ENCODE data around the gene ADSL.
A peak's percentile ranks its signal among the peaks of the same experiment; 100 is the strongest.
"Not testable (repeated sequence)": the region's sequence is repeated elsewhere in the genome, so short reads cannot be mapped to it uniquely, and the experiment has no call there.

The ADSL gene

DNA sequence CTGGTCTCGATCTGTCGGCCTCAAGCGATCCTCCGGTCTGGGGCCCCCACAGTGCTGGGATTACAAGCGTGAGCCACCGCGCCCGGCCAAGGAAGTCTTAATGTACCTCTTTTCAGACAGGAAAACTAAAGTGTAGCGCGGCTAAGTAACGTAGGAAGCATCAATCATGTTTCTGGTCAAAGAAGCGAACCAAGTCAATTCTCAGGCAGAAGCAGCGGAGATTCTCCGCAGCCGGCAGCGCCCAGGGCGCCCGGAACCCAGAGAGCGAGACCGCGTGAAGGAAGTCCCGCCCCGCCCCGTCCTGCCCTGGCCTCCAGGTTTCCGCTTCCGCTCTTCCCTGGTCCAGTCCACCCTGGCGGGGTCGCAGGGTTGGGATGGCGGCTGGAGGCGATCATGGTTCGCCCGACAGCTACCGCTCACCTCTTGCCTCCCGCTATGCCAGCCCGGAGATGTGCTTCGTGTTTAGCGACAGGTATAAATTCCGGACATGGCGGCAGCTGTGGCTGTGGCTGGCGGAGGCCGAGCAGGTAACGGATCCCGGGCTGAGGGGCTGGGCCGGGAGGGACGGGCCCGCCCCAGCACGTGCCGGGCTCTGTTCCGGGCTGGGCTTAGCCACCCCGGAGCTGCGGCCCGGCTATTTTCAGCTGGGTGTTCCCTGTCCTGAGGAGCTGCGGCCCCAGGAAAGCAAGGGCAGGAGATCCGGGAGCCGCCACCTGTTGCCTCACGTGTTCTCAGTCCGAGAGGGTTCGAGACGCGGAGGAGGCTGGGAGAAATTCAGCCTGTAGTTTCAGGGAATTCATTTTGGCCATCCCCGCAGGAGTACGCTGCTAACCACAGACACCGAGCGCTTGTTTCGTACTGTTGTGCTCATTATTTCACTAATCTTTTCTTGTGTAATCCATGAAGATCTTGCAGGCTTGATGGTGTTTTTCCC, at the start of gene ADSL:
ADSL (plus strand) TSS at position 316 of the 934 bp plus-strand sequence; CDS start at position 375, 59 bp downstream.
- peak; percentile 66 for DNase-seq (ENCODE audit: low read depth)

DNA sequence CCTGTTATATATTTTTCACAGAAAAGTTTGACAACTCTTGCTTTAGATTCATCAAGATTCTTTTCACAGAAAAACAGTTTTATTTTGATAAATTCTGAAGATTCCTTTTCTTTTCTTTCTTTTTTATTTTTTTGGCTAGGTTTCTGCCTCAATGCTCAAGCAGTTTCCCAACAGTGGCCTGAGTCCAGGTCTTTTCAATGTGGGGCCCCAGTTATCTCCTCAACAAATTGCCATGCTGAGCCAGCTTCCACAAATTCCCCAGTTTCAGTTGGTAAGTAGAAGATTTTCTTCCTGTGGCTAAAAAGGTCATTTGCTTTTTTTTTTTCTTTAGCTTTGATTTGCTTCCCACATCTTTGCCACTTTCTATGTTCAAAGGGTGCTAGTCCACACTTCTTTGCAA, 46.0 kb upstream of the ADSL start:
- no peak for DNase-seq (ENCODE audit: low read depth)

DNA sequence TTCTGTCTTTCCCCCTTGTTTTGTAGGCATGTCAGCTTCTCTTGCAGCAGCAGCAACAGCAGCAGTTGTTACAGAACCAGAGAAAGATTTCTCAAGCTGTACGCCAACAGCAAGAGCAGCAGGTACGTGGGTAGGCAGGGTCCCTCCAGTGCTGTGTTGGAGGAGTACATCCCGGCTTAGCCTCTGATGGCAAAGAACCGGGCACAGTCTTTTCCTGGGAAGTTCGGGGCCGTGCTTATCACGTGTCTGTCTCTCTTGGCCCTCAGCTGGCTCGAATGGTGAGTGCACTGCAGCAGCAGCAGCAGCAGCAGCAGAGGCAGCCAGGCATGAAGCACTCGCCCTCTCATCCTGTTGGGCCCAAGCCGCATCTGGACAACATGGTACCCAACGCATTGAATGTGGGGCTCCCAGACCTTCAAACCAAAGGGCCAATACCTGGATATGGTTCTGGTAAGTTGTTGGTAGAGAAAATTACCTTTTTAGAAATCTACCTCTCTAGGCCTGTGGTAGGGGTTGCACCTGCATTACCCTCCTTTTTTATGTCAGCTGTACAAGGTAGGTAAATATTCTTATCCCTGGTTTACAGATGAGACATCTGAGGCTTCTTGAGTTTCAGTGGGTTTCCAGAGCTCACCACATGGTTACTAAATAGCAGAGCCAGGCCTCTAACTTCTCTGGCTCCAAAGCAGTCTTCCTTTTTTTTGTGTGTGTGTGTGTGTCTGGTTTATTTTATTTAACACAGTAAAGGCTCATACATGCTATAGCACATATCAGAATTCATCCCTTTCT, 45.2 kb upstream of the ADSL start:
- DNase-seq (ENCODE audit: low read depth) = no peak

DNA sequence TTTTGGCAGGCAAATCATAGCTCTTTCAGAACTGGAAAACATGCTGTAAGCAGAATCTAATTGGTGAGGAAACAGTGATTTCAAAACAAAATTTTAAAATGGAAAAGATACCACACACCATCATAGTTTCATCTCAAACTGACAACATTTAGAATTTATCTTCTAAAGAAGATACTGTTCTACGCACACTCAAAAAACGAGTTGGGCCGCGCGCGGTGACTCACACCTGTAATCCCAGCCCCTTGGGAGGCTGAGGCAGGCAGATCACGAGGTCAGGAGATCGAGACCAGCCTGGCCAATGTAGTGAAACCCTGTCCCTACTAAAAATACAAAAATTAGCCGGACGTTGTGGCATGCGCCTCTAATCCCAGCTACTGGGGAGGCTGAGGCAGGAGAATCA, 44.2 kb upstream of the ADSL start:
- DNase-seq (ENCODE audit: low read depth) = no peak

DNA sequence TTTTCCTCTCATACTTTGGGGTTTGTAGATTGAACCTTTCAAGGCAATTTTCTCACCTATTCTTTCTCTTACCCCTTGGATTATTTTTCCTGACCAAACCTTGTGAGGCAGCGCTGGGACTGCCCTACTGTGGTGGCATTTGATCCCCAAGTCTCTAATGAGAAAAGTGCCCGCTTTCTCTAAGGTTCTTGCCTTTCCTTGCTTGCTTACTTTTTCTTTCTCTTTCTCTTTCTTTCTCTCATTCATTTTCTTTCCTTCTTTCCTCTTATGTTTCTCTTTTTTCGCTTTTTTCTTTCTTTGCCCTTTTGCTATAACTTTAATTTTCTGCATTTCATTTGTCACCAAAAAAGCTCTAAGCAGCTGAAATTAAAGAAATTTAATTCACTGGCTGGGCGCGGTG, 40.7 kb upstream of the ADSL start:
- no peak for DNase-seq (ENCODE audit: low read depth)

DNA sequence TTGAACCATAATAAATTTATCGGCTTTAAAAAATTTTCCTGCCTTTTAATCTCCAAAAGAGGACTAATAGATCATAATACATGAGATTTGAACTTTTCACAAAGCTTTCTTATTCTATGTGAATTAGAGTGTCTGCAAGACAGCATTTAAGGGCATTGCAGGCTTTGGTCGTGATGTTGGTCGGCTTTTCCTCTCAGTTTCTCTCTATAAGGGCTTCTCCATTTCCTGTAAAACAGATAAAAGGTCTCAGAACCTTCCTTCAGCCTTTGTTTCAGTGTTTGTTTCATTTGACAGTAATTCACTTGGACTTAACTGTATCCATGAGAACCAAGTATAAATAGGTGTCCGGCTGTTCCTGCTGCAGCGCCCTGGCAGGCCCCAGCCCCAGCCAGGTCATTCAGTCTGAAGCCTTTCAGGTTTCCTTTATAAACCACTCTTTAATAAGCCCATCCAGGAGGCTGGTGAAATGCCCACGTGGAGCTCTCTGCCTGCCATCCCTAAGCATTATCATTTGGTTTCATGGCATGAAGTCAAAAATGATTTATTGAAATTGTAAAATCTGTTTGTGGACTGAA, 37.2 kb upstream of the ADSL start:
- no peak for DNase-seq (ENCODE audit: low read depth)

DNA sequence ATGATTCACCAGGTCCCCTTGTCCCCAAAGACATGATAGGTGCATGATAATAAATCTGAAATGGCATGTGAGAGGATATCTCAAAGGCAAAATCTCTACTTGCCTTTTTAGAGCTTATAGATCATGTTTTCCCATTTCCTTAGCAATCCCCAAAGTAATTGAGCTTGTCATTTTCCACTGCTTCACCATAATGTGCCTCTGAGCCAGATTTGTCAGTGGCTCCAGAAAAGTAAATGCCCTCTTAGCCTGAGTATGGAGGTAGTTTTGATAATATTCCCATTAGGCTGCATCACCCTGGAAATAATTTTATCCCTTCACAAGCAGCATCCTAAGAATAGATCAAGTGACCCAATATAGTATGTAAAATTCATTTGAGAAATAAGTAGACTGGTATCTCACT, 36.7 kb upstream of the ADSL start:
- no peak for DNase-seq (ENCODE audit: low read depth)

DNA sequence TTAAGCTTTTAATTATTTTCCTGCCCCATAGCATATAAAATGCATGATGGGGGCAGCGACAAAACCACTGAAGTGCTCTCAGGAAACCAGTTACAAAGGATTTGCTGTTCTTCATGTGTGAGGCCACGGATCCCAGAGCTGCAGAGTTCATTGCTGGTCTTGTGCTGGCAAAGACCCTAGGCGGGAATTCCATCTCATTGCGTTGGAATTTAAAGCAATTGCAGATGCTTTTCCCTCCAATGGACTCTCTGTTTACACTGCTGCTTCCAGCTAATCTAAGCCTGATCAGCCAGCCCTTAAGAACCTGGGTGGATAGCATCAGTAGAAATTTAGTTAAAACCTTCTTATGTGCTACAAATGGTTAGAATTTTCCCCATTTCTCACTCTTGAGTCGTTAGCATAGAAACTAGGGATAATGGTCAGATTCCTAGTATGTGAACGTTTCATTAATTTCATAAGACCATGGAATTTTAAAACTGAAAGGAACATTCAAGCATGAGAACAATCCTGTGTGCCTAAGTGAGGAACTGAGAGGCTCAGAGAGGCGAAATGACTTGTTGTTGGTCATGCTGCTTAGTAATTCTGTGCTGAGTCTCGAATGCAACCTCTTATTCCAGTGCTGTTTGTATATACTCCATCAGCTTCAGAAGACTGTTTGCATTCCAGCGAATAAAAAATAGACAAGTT, 36.1 kb upstream of the ADSL start:
- no peak for DNase-seq (ENCODE audit: low read depth)

DNA sequence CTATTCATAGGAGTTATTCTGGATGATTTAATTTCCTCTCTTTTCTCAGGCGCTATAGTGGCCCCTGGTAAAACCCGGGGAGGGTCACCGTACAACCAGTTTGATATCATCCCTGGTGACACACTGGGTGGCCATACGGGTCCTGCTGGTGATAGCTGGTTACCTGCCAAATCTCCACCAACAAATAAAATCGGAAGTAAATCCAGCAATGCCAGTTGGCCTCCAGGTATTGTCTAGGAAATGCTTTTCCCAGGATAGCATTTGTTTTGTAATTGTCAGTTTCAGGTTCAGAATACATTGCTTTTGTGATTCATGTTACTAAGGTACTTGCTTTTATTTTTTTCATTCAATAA, 35.6 kb upstream of the ADSL start:
- no peak for DNase-seq (ENCODE audit: low read depth)

DNA sequence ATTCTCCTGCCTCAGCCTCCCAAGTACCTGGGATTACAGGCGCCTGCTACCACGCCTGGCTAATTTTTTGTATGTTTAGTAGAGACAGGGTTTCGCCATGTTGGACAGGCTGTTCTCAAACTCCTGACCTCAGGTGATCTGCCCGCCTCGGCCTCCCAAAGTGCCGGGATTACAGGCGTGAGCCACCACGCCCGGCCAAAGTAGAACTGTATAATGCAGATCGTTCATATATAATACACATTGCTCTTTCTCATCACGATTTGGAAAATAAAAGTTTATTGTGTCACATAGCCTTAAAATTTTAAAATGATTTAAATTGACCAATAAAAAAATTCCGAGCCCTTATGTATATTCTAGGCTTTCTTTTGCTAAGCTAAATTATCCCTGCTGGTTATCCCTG, 34.7 kb upstream of the ADSL start:
- DNase-seq (ENCODE audit: low read depth) = not testable (repeated sequence)

DNA sequence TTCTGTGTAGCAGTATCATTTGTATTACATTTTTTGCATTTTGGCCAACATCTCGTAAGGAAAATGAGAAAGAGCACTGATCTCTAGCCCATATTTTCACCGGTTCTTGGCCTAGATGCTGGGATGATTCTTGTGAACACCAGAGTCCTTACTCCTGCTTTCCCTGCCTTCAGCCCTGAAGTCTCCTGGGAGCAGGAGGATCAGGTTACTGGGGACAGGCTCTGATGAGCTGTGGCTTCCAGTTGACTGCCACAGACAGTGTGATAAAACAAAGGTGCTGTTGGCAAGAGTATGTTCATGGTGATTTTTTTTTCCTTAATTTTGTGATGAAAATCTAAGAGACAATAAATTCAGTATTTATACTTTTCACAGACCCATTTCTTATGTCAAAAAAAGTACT, 34.2 kb upstream of the ADSL start:
- DNase-seq (ENCODE audit: low read depth) = no peak

DNA sequence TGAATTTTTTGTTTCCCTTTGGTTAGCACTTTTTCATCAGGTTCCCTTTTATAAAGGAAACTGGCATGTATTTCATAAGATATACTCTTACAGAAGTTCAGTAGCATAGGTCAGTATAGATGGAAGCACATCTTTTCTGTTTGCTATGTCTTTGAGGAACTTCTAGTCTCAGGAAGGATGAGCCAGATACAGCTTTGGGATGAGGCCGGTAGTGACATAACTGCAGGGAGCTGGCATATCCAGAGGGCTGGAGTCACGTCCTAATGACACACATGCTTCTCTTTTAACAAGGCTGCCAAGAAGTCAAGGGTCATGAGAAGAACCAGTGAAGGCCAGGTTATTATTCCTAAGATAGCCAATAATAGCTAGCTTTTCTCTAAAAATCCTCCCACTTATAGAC, 33.3 kb upstream of the ADSL start:
- DNase-seq (ENCODE audit: low read depth) = no peak

DNA sequence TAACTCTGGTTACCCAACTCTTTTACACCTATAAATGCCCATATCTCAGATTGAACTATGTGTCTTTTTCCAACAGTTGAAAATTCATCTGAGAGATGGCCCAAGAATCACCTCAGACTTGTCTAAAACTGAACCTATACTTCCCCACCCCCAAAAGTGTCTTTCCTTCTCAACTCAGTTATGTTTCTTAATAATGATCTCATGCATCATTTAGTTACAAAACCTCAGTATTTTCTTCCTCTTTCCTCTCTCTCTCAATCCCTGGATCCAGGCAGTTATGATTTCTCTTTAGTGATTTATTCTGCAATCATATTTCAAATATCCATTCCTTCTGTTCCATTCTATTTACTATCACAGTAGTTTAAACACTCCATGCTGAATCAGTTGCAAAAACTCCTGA, 32.3 kb upstream of the ADSL start:
- no peak for DNase-seq (ENCODE audit: low read depth)

DNA sequence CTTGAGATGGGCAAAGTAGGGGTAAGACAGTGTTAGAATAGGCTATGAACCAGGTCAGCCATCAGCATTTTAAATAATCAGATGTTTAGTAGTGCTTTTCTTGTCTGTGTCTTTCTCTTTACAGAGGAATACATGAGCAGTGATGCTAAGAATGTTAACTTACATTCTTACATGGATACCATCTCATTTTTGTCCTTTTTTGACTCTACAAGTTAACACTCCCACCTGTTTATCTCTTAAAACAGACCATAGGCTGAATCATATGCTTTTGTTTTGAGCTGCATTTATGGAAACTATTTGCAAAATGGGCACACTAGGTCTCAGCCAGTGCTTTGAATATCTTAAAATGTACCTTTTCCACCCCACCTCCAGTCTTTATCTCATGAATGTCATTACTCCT, 25.6 kb upstream of the ADSL start:
- no peak for DNase-seq (ENCODE audit: low read depth)

DNA sequence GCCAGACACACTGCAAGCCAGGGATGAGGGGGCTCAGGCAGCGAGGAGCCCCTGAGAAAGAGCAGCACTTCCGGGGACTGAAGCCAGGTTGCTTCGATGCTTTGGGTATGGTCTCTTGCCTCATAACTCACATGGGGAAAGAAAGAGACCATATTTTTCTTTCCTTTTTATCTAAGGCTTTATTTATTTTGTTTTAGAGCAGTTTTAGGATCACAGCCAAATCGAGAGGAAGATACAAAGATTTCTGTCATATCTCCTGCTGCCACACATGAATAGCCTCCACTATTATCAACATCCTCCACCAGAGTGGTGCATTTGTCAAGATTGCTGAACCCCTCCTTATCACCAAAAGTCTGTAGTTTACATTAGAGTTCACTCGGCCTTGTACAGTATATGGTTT, 24.3 kb upstream of the ADSL start:
- DNase-seq (ENCODE audit: low read depth) = no peak

DNA sequence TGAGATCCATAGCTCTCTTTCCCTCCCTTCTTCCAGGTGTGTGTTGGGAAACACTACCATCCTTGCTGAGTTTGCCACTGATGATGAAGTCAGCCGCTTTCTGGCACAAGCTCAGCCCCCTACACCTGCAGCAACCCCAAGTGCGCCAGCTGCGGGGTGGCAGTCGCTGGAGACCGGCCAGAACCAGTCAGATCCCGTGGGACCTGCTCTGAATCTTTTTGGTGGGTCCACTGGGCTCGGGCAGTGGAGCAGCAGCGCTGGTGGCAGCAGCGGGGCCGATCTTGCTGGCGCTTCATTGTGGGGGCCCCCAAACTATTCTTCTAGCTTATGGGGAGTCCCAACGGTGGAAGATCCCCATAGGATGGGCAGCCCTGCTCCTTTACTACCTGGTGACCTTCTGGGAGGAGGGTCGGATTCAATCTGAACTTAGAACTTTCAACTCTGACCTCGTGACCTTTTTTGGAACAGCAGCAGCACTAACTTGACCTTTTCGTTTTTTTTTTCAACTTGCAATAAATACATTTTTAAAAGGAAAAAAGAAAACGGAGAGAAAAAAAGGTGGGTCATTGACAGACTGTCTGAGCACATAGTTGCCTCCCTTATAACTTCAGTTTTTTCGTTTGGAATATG, 23.4 kb upstream of the ADSL start:
- DNase-seq (ENCODE audit: low read depth) = no peak

DNA sequence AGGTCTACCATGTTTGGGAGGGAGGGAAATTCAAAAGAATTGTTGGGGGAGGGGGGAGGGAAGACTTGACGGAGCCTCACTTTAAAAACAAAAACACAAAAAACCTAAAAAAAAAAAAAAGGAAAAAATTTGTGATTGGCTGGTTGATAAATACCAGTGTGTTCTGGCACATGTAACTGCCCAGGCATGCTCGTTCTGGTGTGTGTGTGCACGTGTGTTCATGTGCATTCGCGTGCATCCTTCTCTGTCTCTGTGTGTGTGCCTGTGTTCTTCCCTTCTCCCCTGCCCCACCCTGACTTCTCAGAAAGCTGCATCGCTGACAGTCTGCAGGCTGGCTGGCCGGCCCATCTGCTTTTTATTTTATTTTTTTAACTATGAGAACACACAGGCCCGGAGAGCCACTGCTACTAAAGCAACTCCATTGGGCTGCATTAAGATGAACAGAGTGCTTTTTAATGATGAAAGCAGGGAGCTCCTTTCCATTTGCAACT, 22.6 kb upstream of the ADSL start:
- no peak for DNase-seq (ENCODE audit: low read depth)

DNA sequence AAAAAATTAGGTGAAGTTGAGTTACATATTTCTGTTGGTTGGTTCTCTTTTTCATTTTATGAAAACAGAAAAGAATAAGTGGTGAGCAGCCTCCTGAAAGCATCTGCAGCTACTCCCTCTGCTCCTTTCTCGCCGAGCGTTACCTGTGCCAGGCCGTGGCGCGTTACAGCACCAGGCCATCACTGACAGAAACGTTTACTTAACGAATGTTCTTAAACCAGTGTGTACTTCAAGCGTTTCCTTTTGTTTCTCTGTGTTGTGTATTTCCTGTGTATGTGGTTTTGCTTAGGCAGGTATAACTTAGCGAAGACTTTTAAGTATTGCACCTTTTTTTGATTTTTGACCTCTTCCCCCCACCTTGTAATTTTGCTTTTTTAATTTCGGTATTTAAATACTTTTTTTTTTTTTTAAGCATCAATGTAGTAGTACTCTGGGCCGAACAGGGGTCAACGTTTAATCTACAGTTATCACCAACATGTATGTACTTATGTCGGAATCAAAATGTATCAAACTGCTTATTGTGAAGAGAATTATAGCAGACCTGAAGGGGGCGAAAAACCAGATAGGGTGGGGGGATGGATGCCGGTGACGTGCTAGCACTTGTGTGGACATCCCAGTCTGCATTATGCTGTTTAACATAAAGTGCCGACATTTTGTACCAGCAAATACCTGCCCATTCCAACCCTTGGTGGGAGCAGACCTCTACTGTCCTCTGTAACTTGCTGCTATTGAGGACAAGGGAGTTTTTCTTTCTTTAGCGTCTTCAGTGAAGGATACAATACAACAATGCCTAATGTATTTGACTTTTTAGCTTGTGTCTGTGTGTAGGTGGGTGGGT, 21.6 kb upstream of the ADSL start:
- DNase-seq (ENCODE audit: low read depth) = no peak

DNA sequence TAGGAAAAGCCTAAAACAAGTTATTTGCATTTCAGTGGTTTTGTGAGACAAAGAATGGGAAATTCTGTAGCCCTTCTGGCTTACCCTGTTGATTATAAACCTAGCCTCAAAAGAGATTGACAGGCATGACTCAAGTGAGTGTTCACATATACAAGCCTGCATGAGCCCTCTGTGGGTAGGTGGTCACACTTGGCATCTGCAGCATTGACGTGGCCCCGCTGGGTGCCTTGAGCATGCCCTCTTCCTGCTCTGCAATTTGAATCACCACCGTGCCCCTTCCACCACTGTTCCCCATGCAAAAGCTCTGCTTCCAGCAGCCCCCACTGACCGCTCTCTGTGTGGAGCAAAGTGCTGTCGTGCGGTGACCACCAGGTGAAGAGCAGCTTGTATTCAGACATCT, 21.0 kb upstream of the ADSL start:
- no peak for DNase-seq (ENCODE audit: low read depth)

DNA sequence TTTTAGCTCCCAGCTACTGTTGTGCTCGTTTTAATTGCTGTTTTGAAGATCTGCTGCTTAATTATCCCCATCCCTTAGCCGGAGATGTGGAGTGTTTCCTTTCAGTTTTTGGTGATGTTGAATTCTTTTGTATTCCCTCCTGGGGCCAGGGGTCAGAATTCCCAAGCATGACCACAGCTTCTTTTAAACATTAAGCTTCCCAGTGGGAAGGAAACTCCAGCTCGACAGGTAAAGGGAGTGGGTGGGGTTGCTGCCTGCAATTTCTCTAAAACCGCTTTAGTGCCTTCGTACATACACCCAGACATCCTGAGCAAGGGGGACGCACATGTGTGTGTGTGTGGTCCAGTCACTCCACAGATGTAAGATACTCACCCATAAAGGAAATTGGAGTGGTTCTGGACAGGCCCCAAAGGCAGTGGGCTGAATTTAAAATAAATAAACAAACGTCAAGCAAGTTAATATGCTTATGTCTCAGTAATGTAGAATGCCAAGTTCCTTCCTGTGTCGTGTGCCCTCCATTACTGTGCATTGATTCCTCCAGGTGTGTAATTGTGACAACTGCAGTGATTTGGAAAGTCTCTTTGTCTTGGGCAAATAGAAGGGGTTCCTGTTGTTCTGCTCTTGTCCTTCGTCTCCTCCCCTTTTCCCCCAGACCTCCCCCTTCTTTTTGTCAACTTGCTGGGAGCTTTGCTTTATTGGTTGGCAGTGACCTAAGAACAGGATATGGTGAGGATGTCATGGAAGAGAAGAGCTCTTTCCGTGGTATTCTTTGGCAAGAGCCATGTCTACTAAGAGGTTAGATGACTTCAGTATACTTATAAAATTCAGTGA, 19.2 kb upstream of the ADSL start:
- no peak for DNase-seq (ENCODE audit: low read depth)

All from stimulated activated CD8-positive, alpha-beta memory T cell treated with anti-CD3 and anti-CD28 coated beads, Interleukin-12 subunit alpha, Interleukin-12 subunit beta, amount 100 ng/mL, for 1 hour (primary cell).